Measurements from ENCODE around the gene YIF1A.

The YIF1A gene

GRCh38 chr11:66271816-66272215, 17.1 kb downstream of the YIF1A start:
- Histone ChIP-seq H3K27me3 (ENCODE audit: low read depth, low read length) (no peaks in the 10 kb centered on the region), H3K36me3 (replicated peaks; ENCODE audit: low read depth, low read length) (peaks cover 39% of the 10 kb centered on the region), H3K79me2 (ENCODE audit: low read length) (peaks cover 31% of the 10 kb centered on the region), H3K9me3 (ENCODE audit: insufficient read depth, low read length) (no peaks in the 10 kb centered on the region), H3K9ac (ENCODE audit: low read length) (no peak overlapping the region), H4K20me1 (ENCODE audit: insufficient read depth, low read length) (peaks cover 20% of the 10 kb centered on the region), H2AFZ (ENCODE audit: low read depth, low read length) (no peak overlapping the region), H3K4me3 (ENCODE audit: low read length) (no peak overlapping the region), H3K27ac (ENCODE audit: low read length) (no peak overlapping the region), H3K4me2 (ENCODE audit: low read length) (no peak overlapping the region), H3K4me1 (ENCODE audit: low read length) (peaks cover 7% of the 10 kb centered on the region)
- TF ChIP-seq EZH2phosphoT487 (IDR thresholded peaks at IDR 0.05; ENCODE audit: low read depth) (no peak), CTCF (IDR thresholded peaks at IDR 0.05; ENCODE audit: low read depth, low read length) (no peak)

GRCh38 chr11:66268952-66269905, 19.7 kb downstream of the YIF1A start:
- TF ChIP-seq EZH2phosphoT487 (IDR thresholded peaks at IDR 0.05; ENCODE audit: low read depth), result no peak
- peak; percentile 23; the same call in 1 of the 2 replicates for TF ChIP-seq CTCF (IDR thresholded peaks at IDR 0.05; ENCODE audit: low read depth, low read length)
- H3K4me2 ChIP-seq (ENCODE audit: low read length), result peak overlapping the region; percentile 96
- H3K79me2 ChIP-seq (ENCODE audit: low read length), result peaks cover 31% of the 10 kb centered on the region
- no peaks in the 10 kb centered on the region for H3K9me3 ChIP-seq (ENCODE audit: insufficient read depth, low read length)
- no peak overlapping the region for H2AFZ ChIP-seq (ENCODE audit: low read depth, low read length)
- peak overlapping the region; percentile 90 for H3K4me3 ChIP-seq (ENCODE audit: low read length)
- no peaks in the 10 kb centered on the region for H3K27me3 ChIP-seq (ENCODE audit: low read depth, low read length)
- peaks cover 29% of the 10 kb centered on the region for H3K36me3 ChIP-seq (replicated peaks; ENCODE audit: low read depth, low read length)
- H3K9ac ChIP-seq (ENCODE audit: low read length), result peak overlapping the region; percentile 95
- peak overlapping the region; percentile 65 for H3K27ac ChIP-seq (ENCODE audit: low read length)
- peaks cover 7% of the 10 kb centered on the region for H3K4me1 ChIP-seq (ENCODE audit: low read length)
- H4K20me1 ChIP-seq (ENCODE audit: insufficient read depth, low read length), result peaks cover 17% of the 10 kb centered on the region

DNA sequence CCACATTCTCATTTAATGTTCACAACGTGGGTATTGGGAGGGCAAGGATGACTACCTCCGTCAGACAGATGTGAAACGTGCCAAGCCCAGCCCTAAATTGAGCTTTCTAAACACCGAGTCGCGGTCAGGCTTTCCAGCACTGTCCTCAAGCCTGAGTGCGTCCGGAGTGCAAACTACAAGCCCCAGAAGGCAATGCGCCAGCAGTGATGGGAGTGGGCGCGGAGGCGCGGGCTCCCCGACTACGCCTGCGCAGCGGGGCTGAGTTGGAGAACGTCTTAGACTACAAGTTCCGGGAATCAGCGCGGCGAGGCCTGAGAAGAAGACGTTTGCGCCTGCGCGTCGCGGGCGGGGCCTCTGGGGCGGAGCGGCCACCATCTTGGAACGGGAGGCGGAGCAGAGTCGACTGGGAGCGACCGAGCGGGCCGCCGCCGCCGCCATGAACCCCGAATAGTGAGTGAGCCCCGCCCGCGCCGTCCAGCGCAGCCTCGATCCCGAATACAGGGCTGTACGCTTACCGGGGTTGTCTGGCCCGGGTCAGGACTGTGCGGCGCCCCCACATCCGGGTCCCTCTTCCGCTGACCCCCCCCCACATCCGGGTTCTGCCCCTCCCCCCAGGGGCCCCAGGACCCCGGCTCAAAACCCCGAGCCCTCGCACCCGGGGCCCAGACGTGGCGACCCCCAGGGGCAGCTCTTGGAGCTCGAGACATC, 20.5 kb downstream of the YIF1A start, which contains the start of gene RAB1B:
TSS of gene RAB1B (plus strand) at position 396 of the 708 bp plus-strand sequence. CDS start at position 437, 41 bp downstream.
- Histone ChIP-seq H3K4me3 (ENCODE audit: low read length) (peak within 1 kb of the TSS; percentile 90), H3K9me3 (ENCODE audit: insufficient read depth, low read length) (no peaks in the 10 kb centered on the region), H3K36me3 (replicated peaks; ENCODE audit: low read depth, low read length) (peaks cover 23% of the 10 kb centered on the region), H3K27ac (ENCODE audit: low read length) (peak within 1 kb of the TSS; percentile 87), H3K27me3 (ENCODE audit: low read depth, low read length) (no peaks in the 10 kb centered on the region), H3K4me1 (ENCODE audit: low read length) (peaks cover 7% of the 10 kb centered on the region), H2AFZ (ENCODE audit: low read depth, low read length) (peak within 1 kb of the TSS; percentile 62; the same call in 1 of the 2 replicates), H3K9ac (ENCODE audit: low read length) (peak within 1 kb of the TSS; percentile 95), H3K4me2 (ENCODE audit: low read length) (peak within 1 kb of the TSS; percentile 96), H3K79me2 (ENCODE audit: low read length) (peaks cover 31% of the 10 kb centered on the region), H4K20me1 (ENCODE audit: insufficient read depth, low read length) (peaks cover 17% of the 10 kb centered on the region)
- TF ChIP-seq CTCF (IDR thresholded peaks at IDR 0.05; ENCODE audit: low read depth, low read length) (no peak), EZH2phosphoT487 (IDR thresholded peaks at IDR 0.05; ENCODE audit: low read depth) (no peak)

Measured in OCI-LY3 (cell line).